WTC11 (cell line): ENCODE data around the gene HRH1. TPM values are rescaled to one million over a fixed set of nuclear protein-coding genes. Genes with fewer than 3 reads are reported as not detected.

ENCODE experiments used
- ATAC-seq: fragments of 200-7000 bp; cut with Tn5 transposase; 2 replicates; pipeline ENCODE4 v1.10.0; 2021; ENCODE audit warnings: mild to moderate bottlenecking, moderate library complexity
- CTCF ChIA-PET: fragments of 300-600 bp; sonication (Branson Sonifier 250); formaldehyde crosslinking; loops from one replicate; lab custom pipeline; 2021; ENCODE audit warnings: antibody characterized with exemption; lab: Charles Lee
- POLR2A ChIA-PET: fragments of 350-600 bp; sonication (Branson Sonifier 250); formaldehyde crosslinking; loops from one replicate; lab custom pipeline; 2021; ENCODE audit warnings: antibody characterized with exemption; lab: Charles Lee
- DNase-seq: peaks from one replicate; pipeline ENCODE4 v3.0.0; 2021; ENCODE audit warnings: low spot score
- H3K27ac Mint-ChIP-seq: 2 replicates; pipeline ENCODE4 v1.8.0; 2021; ENCODE audit warnings: mixed read lengths
- H3K27me3 Mint-ChIP-seq: 2 replicates; pipeline ENCODE4 v1.8.0; 2021; ENCODE audit warnings: low read depth, mild to moderate bottlenecking, moderate library complexity, mixed read lengths
- H3K36me3 Mint-ChIP-seq: 2 replicates; pipeline ENCODE4 v1.8.0; 2021; ENCODE audit warnings: mixed read lengths
- H3K4me1 Mint-ChIP-seq: 2 replicates; pipeline ENCODE4 v1.8.0; 2022; ENCODE audit warnings: mixed read lengths
- H3K4me3 Mint-ChIP-seq: 2 replicates; pipeline ENCODE4 v1.8.0; 2021; ENCODE audit warnings: mild to moderate bottlenecking, moderate library complexity, mixed read lengths
- H3K9me3 Mint-ChIP-seq: 2 replicates; pipeline ENCODE4 v1.8.0; 2021; ENCODE audit warnings: mixed read lengths
- ATF6 ChIP-seq: sonication (generic); formaldehyde crosslinking; IDR thresholded peaks from 2 replicates; pipeline ENCODE4 v1.8.1; 2023; ENCODE audit warnings: mild to moderate bottlenecking, missing genetic modification reagents
- E2F5 ChIP-seq: sonication (generic); formaldehyde crosslinking; IDR thresholded peaks from 2 replicates; pipeline ENCODE4 v1.8.1; 2022; ENCODE audit warnings: mild to moderate bottlenecking, moderate library complexity, missing genetic modification reagents
- FOXJ3 ChIP-seq: sonication (generic); formaldehyde crosslinking; IDR thresholded peaks from 2 replicates; pipeline ENCODE4 v1.9.0; 2021; ENCODE audit warnings: missing genetic modification reagents, mild to moderate bottlenecking, borderline replicate concordance
- FOXK1 ChIP-seq: sonication (generic); formaldehyde crosslinking; IDR thresholded peaks from 2 replicates; pipeline ENCODE4 v1.8.0; 2022; ENCODE audit warnings: mild to moderate bottlenecking, moderate library complexity, missing genetic modification reagents
- FOXP1 ChIP-seq: sonication (generic); formaldehyde crosslinking; IDR thresholded peaks from 2 replicates; pipeline ENCODE4 v1.8.0; 2022; ENCODE audit warnings: missing genetic modification reagents, mild to moderate bottlenecking, moderate library complexity, borderline replicate concordance
- IRF1 ChIP-seq: sonication (generic); formaldehyde crosslinking; IDR thresholded peaks from 2 replicates; pipeline ENCODE4 v1.8.0; 2023; ENCODE audit warnings: missing genetic modification reagents
- IRF2 ChIP-seq: sonication (generic); formaldehyde crosslinking; IDR thresholded peaks from 2 replicates; pipeline ENCODE4 v1.8.0; 2022; ENCODE audit warnings: low read depth, missing genetic modification reagents, borderline replicate concordance
- KAT7 ChIP-seq: sonication (generic); formaldehyde crosslinking; IDR thresholded peaks from 2 replicates; pipeline ENCODE4 v1.8.1; 2023; ENCODE audit warnings: missing genetic modification reagents, mild to moderate bottlenecking, borderline replicate concordance
- PRRX2 ChIP-seq: fragments of 250-450 bp; sonication (Bioruptor Pico); IDR thresholded peaks from 2 replicates; pipeline ENCODE4 v1.8.0; 2021; ENCODE audit warnings: mild to moderate bottlenecking
- RELA ChIP-seq: sonication (generic); formaldehyde crosslinking; IDR thresholded peaks from 2 replicates; pipeline ENCODE4 v1.8.1; 2022; ENCODE audit warnings: missing genetic modification reagents, mild to moderate bottlenecking, borderline replicate concordance
- SOX15 ChIP-seq: fragments of 250-450 bp; sonication (Bioruptor Pico); IDR thresholded peaks from 2 replicates; pipeline ENCODE4 v1.9.0; 2021; ENCODE audit warnings: mild to moderate bottlenecking
- TEAD1 ChIP-seq: sonication (generic); formaldehyde crosslinking; IDR thresholded peaks from 2 replicates; pipeline ENCODE4 v1.8.0; 2022; ENCODE audit warnings: mild to moderate bottlenecking, missing genetic modification reagents
- TP53 ChIP-seq: sonication (generic); formaldehyde crosslinking; IDR thresholded peaks from 2 replicates; pipeline ENCODE4 v1.8.1; 2023; ENCODE audit warnings: mild to moderate bottlenecking, missing genetic modification reagents
- USF1 ChIP-seq: sonication (generic); formaldehyde crosslinking; IDR thresholded peaks from 2 replicates; pipeline ENCODE4 v1.8.0; 2022; ENCODE audit warnings: mild to moderate bottlenecking, missing genetic modification reagents
- USF2 ChIP-seq: sonication (generic); formaldehyde crosslinking; IDR thresholded peaks from 2 replicates; pipeline ENCODE4 v1.8.1; 2023; ENCODE audit warnings: mild to moderate bottlenecking, missing genetic modification reagents, moderate library complexity
- ZBTB43 ChIP-seq: sonication (generic); formaldehyde crosslinking; IDR thresholded peaks from 2 replicates; pipeline ENCODE4 v1.8.1; 2023; ENCODE audit warnings: mild to moderate bottlenecking, missing genetic modification reagents
- ZMAT4 ChIP-seq: fragments of 250-450 bp; sonication (Bioruptor Pico); IDR thresholded peaks from 2 replicates; pipeline ENCODE4 v1.9.0; 2021; ENCODE audit warnings: mild to moderate bottlenecking
- ZNF138 ChIP-seq: sonication (generic); formaldehyde crosslinking; conservative IDR thresholded peaks from 2 replicates; pipeline ENCODE4 v1.8.1; 2022; ENCODE audit warnings: mild to moderate bottlenecking, moderate library complexity, missing genetic modification reagents
- ZNF396 ChIP-seq: fragments of 250-450 bp; sonication (Bioruptor Pico); IDR thresholded peaks from 2 replicates; pipeline ENCODE4 v1.8.0; 2021; ENCODE audit warnings: mild to moderate bottlenecking, moderate library complexity, borderline replicate concordance
- ZNF416 ChIP-seq: fragments of 250-450 bp; sonication (Bioruptor Pico); IDR thresholded peaks from 2 replicates; pipeline ENCODE4 v1.9.0; 2021; ENCODE audit warnings: mild to moderate bottlenecking, inconsistent platforms
- ZNF423 ChIP-seq: fragments of 250-450 bp; sonication (Bioruptor Pico); IDR thresholded peaks from 2 replicates; pipeline ENCODE4 v2.1.2; 2022; ENCODE audit warnings: mild to moderate bottlenecking, moderate library complexity
- ZNF512 ChIP-seq: sonication (generic); formaldehyde crosslinking; IDR thresholded peaks from 2 replicates; pipeline ENCODE4 v1.8.1; 2022; ENCODE audit warnings: missing genetic modification reagents, borderline replicate concordance
- total RNA-seq: library from RNA; stranded (reverse); gene quantifications from 3 replicates; pipeline ENCODE4 v1.2.3, GENCODE V29; 2021

HRH1 gene
- total RNA-seq, 1 experiment from 2014 or later = not detected

- TF ChIP-seq KAT7 = no peak
- TF ChIP-seq ZNF138 (CRISPR knock-in tag) = no peak
Observed at GRCh38 chr3:11144996-11145395, 9.3 kb upstream of the HRH1 start (continued).

GRCh38 chr3:11145888-11146287, 8.4 kb upstream of the HRH1 start:
- no peaks in the 10 kb centered on the region for H3K36me3 Mint-ChIP-seq
- TF ChIP-seq ZNF512 (CRISPR knock-in tag) (no peak), ZNF416 (CRISPR knock-in tag) (no peak), ZBTB43 (CRISPR knock-in tag) (no peak), IRF2 (CRISPR knock-in tag) (no peak), ZMAT4 (CRISPR knock-in tag) (no peak), TP53 (CRISPR knock-in tag) (no peak), E2F5 (CRISPR knock-in tag) (no peak), IRF1 (no peak), USF2 (CRISPR knock-in tag) (no peak), ATF6 (CRISPR knock-in tag) (no peak)
- ChIA-PET CTCF (no interaction called here), POLR2A (no interaction called here)
- peaks cover 22% of the 10 kb centered on the region for H3K27me3 Mint-ChIP-seq
- no peak overlapping the region for H3K4me3 Mint-ChIP-seq
- peaks cover 5% of the 10 kb centered on the region for H3K9me3 Mint-ChIP-seq
- ATAC-seq (no peak), DNase-seq (no peak)
- no peak overlapping the region for H3K27ac Mint-ChIP-seq
- H3K4me1 Mint-ChIP-seq = no peaks in the 10 kb centered on the region

GRCh38 chr3:11146773-11147660, 7.3 kb upstream of the HRH1 start:
- Mint-ChIP-seq H3K27me3 (peaks cover 30% of the 10 kb centered on the region), H3K36me3 (no peaks in the 10 kb centered on the region), H3K27ac (no peak overlapping the region), H3K4me3 (no peak overlapping the region), H3K4me1 (no peaks in the 10 kb centered on the region), H3K9me3 (peaks cover 5% of the 10 kb centered on the region)
- ATAC-seq (no peak), DNase-seq (no peak)
- CTCF ChIA-PET = interaction anchor here (0.8 kb wide), 1 partner anchor 8 kb away, joined by 3 read pairs; no protein-coding TSS in a partner anchor
- POLR2A ChIA-PET = no interaction called here
- TF ChIP-seq TEAD1 (no peak), TP53 (CRISPR knock-in tag) (no peak), FOXP1 (CRISPR knock-in tag) (no peak), RELA (no peak), PRRX2 (CRISPR knock-in tag) (no peak), USF1 (CRISPR knock-in tag) (no peak), ZMAT4 (CRISPR knock-in tag) (no peak), FOXK1 (CRISPR knock-in tag) (no peak), FOXJ3 (no peak), IRF1 (no peak), SOX15 (no peak), ZNF396 (no peak), ZNF423 (CRISPR knock-in tag) (no peak)
